ENCODE measurements around the gene CELSR1. TPM values are rescaled to one million over a fixed set of nuclear protein-coding genes. Genes with fewer than 3 reads are reported as not detected.

CELSR1 gene
- total RNA-seq, 2 donors from 2014 or later: 24.2 to 38.2 TPM

DNA sequence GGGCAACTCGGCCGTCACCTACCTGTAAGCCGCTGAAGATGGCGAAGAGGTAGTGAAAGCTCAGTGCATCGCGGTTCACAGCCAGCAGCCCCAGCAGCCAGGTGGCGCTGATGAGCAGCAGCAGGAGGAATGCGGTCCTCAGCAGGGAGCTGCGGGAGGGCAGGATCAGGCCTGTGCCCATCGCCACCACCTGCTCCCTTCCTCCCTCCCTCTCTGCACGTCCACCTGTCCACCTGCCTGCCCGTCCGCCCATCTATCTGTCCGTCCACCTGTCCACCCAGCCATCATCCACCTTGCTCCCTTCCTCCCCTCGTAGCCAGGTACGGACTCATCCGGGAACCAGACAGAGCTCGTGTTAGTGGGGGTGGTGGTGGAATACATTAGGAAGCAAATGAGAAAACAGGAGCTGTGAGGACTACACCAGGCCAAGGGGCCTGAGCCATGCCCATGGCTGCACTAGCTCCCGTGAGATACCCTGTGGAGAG is 169.7 kb downstream of the CELSR1 start:
- H3K27ac ChIP-seq: no peak overlapping the region
- no peak overlapping the region for H3K4me3 ChIP-seq
- no peaks in the 10 kb centered on the region for H3K4me1 ChIP-seq (replicated peaks)
- H3K36me3 ChIP-seq: no peaks in the 10 kb centered on the region
- H3K9me3 ChIP-seq: no peaks in the 10 kb centered on the region
- no peak for TF ChIP-seq POLR2A (IDR thresholded peaks at IDR 0.05)
- peak; percentile 75 for TF ChIP-seq POLR2AphosphoS5 (IDR thresholded peaks at IDR 0.05)
- TF ChIP-seq, protein P1, sequence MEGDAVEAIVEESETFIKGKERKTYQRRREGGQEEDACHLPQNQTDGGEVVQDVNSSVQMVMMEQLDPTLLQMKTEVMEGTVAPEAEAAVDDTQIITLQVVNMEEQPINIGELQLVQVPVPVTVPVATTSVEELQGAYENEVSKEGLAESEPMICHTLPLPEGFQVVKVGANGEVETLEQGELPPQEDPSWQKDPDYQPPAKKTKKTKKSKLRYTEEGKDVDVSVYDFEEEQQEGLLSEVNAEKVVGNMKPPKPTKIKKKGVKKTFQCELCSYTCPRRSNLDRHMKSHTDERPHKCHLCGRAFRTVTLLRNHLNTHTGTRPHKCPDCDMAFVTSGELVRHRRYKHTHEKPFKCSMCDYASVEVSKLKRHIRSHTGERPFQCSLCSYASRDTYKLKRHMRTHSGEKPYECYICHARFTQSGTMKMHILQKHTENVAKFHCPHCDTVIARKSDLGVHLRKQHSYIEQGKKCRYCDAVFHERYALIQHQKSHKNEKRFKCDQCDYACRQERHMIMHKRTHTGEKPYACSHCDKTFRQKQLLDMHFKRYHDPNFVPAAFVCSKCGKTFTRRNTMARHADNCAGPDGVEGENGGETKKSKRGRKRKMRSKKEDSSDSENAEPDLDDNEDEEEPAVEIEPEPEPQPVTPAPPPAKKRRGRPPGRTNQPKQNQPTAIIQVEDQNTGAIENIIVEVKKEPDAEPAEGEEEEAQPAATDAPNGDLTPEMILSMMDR (IDR thresholded peaks at IDR 0.05): peak; percentile 88 to 98 (median 96)
- WGBS: 51% methylated on average over 15 of the region's 19 CpGs
- intact Hi-C loops (cut with DNase I): loop anchor here (2.0 kb wide), 1 partner anchor 175 kb away; no protein-coding TSS in a partner anchor
- peak; percentile 68 for DNase-seq (ENCODE audit: low spot score)
- H3K27me3 ChIP-seq (replicated peaks; ENCODE audit: insufficient read depth): no peaks in the 10 kb centered on the region

GRCh38 chr22:46366801-46367706 is 170.4 kb downstream of the CELSR1 start:
- no peak for DNase-seq (ENCODE audit: low spot score)
- no peak overlapping the region for H3K27ac ChIP-seq
- no peaks in the 10 kb centered on the region for H3K27me3 ChIP-seq (replicated peaks; ENCODE audit: insufficient read depth)
- H3K4me3 ChIP-seq: no peak overlapping the region
- no peaks in the 10 kb centered on the region for H3K36me3 ChIP-seq
- no peaks in the 10 kb centered on the region for H3K4me1 ChIP-seq (replicated peaks)
- intact Hi-C loops (cut with DNase I): no loop called here
- 80% methylated on average over 38 of the region's 45 CpGs for WGBS
- TF ChIP-seq POLR2AphosphoS5 (IDR thresholded peaks at IDR 0.05) (no peak), POLR2A (IDR thresholded peaks at IDR 0.05) (no peak)
- TF ChIP-seq, protein P1 (IDR thresholded peaks at IDR 0.05): no peak
- no peaks in the 10 kb centered on the region for H3K9me3 ChIP-seq

DNA sequence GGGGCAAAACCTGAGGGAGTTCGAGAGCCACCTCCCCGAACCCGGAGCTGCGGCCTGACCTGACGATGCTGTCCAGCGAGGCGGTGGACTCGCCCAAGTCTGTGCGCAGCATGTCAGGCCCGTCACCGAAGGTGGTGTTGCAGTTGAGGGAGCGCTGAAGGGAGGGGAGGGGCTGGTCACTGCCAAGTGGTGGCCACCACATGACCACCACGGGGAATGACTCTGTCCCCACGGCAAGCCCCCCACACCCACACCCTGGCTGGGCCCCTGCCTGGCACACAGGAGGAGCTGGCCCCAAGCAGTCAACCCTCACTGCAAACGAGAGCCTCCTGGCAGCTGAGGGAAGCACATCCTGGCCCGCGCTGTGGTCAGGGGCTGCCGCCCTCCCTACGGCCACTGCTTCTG is 171.1 kb downstream of the CELSR1 start:
- Histone ChIP-seq H3K27me3 (replicated peaks; ENCODE audit: insufficient read depth) (no peaks in the 10 kb centered on the region), H3K36me3 (no peaks in the 10 kb centered on the region), H3K4me3 (no peak overlapping the region), H3K4me1 (replicated peaks) (no peaks in the 10 kb centered on the region), H3K9me3 (no peaks in the 10 kb centered on the region), H3K27ac (no peak overlapping the region)
- DNase-seq (ENCODE audit: low spot score): no peak
- no peak for TF ChIP-seq POLR2AphosphoS5 (IDR thresholded peaks at IDR 0.05)
- TF ChIP-seq POLR2A (IDR thresholded peaks at IDR 0.05): no peak
- TF ChIP-seq, protein P1 (IDR thresholded peaks at IDR 0.05): no peak
- 92% methylated on average over 14 of the region's 19 CpGs for WGBS
- intact Hi-C loops (cut with DNase I): no loop called here

GRCh38 chr22:46365166-46365624 is 172.2 kb downstream of the CELSR1 start:
- Histone ChIP-seq H3K4me3 (no peak overlapping the region), H3K4me1 (replicated peaks) (no peaks in the 10 kb centered on the region), H3K9me3 (no peaks in the 10 kb centered on the region), H3K27me3 (replicated peaks; ENCODE audit: insufficient read depth) (no peaks in the 10 kb centered on the region), H3K36me3 (no peaks in the 10 kb centered on the region), H3K27ac (no peak overlapping the region)
- no peak for DNase-seq (ENCODE audit: low spot score)
- WGBS: 96% methylated on average over 22 of the region's 22 CpGs
- intact Hi-C loops (cut with DNase I): no loop called here
- TF ChIP-seq POLR2A (IDR thresholded peaks at IDR 0.05): no peak
- TF ChIP-seq POLR2AphosphoS5 (IDR thresholded peaks at IDR 0.05): no peak
- TF ChIP-seq, protein P1 (IDR thresholded peaks at IDR 0.05): no peak
